NT2/D1 (cell line): Measurements from ENCODE around the gene BNC2.

Experiments used
- SUZ12 ChIP-seq: IDR thresholded peaks from 2 replicates; pipeline ENCODE4 v1.6.1; 2011; ENCODE audit not compliant: insufficient read length, insufficient read depth; ENCODE audit errors: extremely low read depth
- YY1 ChIP-seq: IDR thresholded peaks from 2 replicates; pipeline ENCODE4 v1.6.1; 2011; ENCODE audit not compliant: insufficient read length, insufficient read depth
- ZNF274 ChIP-seq: IDR thresholded peaks from 2 replicates; pipeline ENCODE4 v1.6.1; 2011; ENCODE audit warnings: mild to moderate bottlenecking, low read depth, low read length

GRCh38 chr9:16718296-16718695 lies 152.2 kb downstream of the BNC2 start:
- no peak for TF ChIP-seq ZNF274
- TF ChIP-seq YY1 = no peak
- TF ChIP-seq SUZ12 = no peak
